Keratinocyte (primary cell): Measurements from ENCODE around the gene TPCN1.

Source experiments
- EZH2 ChIP-seq: IDR thresholded peaks from one replicate; pipeline ENCODE4 v1.6.1; 2012; ENCODE audit warnings: inconsistent platforms, mild to moderate bottlenecking, low read length, moderate library complexity
- TF ChIP-seq, protein P1 (sequence below), 3 experiments: IDR thresholded peaks in 1 of 3; conservative IDR thresholded peaks in 1 of 3; optimal IDR thresholded peaks in 1 of 3; 2 replicates in 2 of 3; 3 replicates in 1 of 3; pipeline versions ENCODE3 to v1.5.1; 2011; ENCODE audit warnings: low read length in 3 of 3, mild to moderate bottlenecking in 3 of 3, moderate library complexity in 2 of 3, control low read depth in 1 of 3, inconsistent platforms in 1 of 3; ENCODE audit not compliant: insufficient read depth in 2 of 3; ENCODE audit errors: extremely low read depth in 1 of 3

DNA sequence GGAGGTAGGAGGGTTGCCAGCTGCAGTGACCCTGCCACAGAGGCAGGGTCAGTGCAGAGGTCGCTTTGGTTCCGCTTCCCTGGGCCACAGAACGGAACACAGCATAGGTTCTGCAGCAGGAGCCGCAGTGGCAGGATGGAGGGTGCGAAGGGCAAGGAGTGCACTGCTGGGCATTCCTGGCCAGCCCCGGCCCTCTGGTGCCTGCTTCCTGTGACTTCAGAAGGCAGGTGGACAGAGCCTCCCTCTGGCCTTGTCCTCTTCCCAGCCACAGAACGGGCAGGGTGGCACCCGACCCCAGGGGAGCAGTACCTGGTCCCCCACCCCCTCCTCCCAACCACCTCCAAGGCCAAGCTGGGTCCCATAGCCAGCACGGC is 75.9 kb downstream of the TPCN1 start:
- TF ChIP-seq, protein P1, sequence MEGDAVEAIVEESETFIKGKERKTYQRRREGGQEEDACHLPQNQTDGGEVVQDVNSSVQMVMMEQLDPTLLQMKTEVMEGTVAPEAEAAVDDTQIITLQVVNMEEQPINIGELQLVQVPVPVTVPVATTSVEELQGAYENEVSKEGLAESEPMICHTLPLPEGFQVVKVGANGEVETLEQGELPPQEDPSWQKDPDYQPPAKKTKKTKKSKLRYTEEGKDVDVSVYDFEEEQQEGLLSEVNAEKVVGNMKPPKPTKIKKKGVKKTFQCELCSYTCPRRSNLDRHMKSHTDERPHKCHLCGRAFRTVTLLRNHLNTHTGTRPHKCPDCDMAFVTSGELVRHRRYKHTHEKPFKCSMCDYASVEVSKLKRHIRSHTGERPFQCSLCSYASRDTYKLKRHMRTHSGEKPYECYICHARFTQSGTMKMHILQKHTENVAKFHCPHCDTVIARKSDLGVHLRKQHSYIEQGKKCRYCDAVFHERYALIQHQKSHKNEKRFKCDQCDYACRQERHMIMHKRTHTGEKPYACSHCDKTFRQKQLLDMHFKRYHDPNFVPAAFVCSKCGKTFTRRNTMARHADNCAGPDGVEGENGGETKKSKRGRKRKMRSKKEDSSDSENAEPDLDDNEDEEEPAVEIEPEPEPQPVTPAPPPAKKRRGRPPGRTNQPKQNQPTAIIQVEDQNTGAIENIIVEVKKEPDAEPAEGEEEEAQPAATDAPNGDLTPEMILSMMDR (optimal IDR thresholded peaks at IDR 0.05 in 1 of 3, IDR thresholded peaks at IDR 0.05 in 1 of 3, conservative IDR thresholded peaks at IDR 0.05 in 1 of 3; ENCODE audit: extremely low read depth in 1 of 3, insufficient read depth in 2 of 3, low read length in 3 of 3) = no peak
- no peak for TF ChIP-seq EZH2
